Body of pancreas (tissue), 4 donors: Measurements from ENCODE around the gene AGT.

Source experiments
- CTCF ChIP-seq, 7 experiments: fragments of 450-650 bp in 4 of 7; fragments of 200-600 bp in 3 of 7; sonication (generic) in 3 of 7; IDR thresholded peaks; one replicate each; pipeline ENCODE4 v1.5.1; 2016 to 2019; ENCODE audit warnings: antibody characterized with exemption in 7 of 7
- POLR2A ChIP-seq, 3 donors: fragments of 450-650 bp; IDR thresholded peaks; one replicate each; pipeline ENCODE4 v1.6.1; 2016; ENCODE audit warnings: antibody characterized with exemption in 3 of 3, mild to moderate bottlenecking in 2 of 3

- TF ChIP-seq CTCF (IDR thresholded peaks at IDR 0.05) (no peak), POLR2A (IDR thresholded peaks at IDR 0.05) (no peak)
Measured at GRCh38 chr1:230684998-230685397, 28.9 kb downstream of the AGT start.
